Esophagus muscularis mucosa (tissue), 4 donors: ENCODE results near the gene PISD. TPM values are rescaled to one million over a fixed set of nuclear protein-coding genes. Genes with fewer than 3 reads are reported as not detected.
"Not testable (repeated sequence)": the region's sequence is repeated elsewhere in the genome, so short reads cannot be mapped to it uniquely, and the experiment has no call there.

Experiments
- DNase-seq: peaks from one replicate; pipeline ENCODE4 v3.0.0-alpha.2; 2017; ENCODE audit errors: extremely low spot score
- H3K27ac ChIP-seq, 4 donors: fragments of 200-600 bp; sonication (generic); replicated peaks in 1 of 4; 1 replicate in 3 of 4; 2 replicates in 1 of 4; pipeline ENCODE4 v1.5.1; 2016 to 2019; ENCODE audit warnings: mild to moderate bottlenecking in 1 of 4
- H3K27me3 ChIP-seq, 4 donors: fragments of 200-600 bp; sonication (generic); one replicate each; pipeline versions ENCODE4 v1.5.1 to v1.6.0; 2016 to 2019
- H3K36me3 ChIP-seq, 4 donors: fragments of 200-600 bp; sonication (generic); one replicate each; pipeline ENCODE4 v1.5.1; 2016 to 2019
- H3K4me1 ChIP-seq, 4 donors: fragments of 200-600 bp; sonication (generic); one replicate each; pipeline ENCODE4 v1.5.1; 2016 to 2019
- H3K4me3 ChIP-seq, 4 donors: fragments of 200-600 bp; sonication (generic); 1 replicate in 2 of 4; 2 replicates in 2 of 4; pipeline ENCODE4 v1.5.1; 2016 to 2019; ENCODE audit warnings: mild to moderate bottlenecking in 4 of 4, moderate library complexity in 1 of 4
- H3K9me3 ChIP-seq, 4 donors: fragments of 200-600 bp; sonication (generic); 1 replicate in 3 of 4; 2 replicates in 1 of 4; pipeline ENCODE4 v1.5.1; 2016 to 2019
- CTCF ChIP-seq, 3 experiments: fragments of 200-600 bp in 2 of 3; fragments of 450-650 bp in 1 of 3; sonication (generic) in 2 of 3; IDR thresholded peaks; one replicate each; pipeline ENCODE4 v1.5.1; 2017 to 2019; ENCODE audit warnings: antibody characterized with exemption in 3 of 3, mild to moderate bottlenecking in 2 of 3, moderate library complexity in 1 of 3
- EP300 ChIP-seq: sonication (generic); formaldehyde crosslinking; IDR thresholded peaks from one replicate; pipeline ENCODE4 v1.6.1; 2017; ENCODE audit warnings: antibody characterized with exemption
- POLR2A ChIP-seq: fragments of 450-650 bp; IDR thresholded peaks from one replicate; pipeline ENCODE4 v1.6.1; 2017; ENCODE audit warnings: antibody characterized with exemption, moderate library complexity, mild to moderate bottlenecking, low read depth
- POLR2AphosphoS5 ChIP-seq, 2 donors: sonication (generic); formaldehyde crosslinking; IDR thresholded peaks; one replicate each; pipeline ENCODE4 v1.6.1; 2017; ENCODE audit warnings: antibody characterized with exemption in 2 of 2
- WGBS: methylation state at CpG from one replicate; pipeline ENCODE4 v1.1.5; 2018; 5-methylcytosine and 5-hydroxymethylcytosine counted together
- intact Hi-C: fragments of 100-400 bp; cut with DNase I; formaldehyde crosslinking; loops from one replicate; pipeline ENCODE4 v1.15.1; 2023
- total RNA-seq, 4 donors: library from RNA; depleted of rRNA; stranded (reverse); fragments of >200 nt; gene quantifications; one replicate each; pipeline versions ENCODE4 v1.1.0 to v1.2.1, GENCODE V29; 2016

Gene PISD
- total RNA-seq, 4 donors from 2014 or later, result 14.1 to 40.1 (median 26.2) TPM

GRCh38 chr22:31603081-31603525 lies 58.9 kb downstream of the PISD start:
- Histone ChIP-seq H3K4me1 (peaks cover 0 to 16% (median 13%) of the 10 kb centered on the region in 4 donors), H3K27me3 (no peaks in the 10 kb centered on the region), H3K27ac (peak overlapping the region; percentile 65 to 76 (median 72)), H3K9me3 (no peaks in the 10 kb centered on the region), H3K36me3 (peaks cover 0 to 34% (median 13%) of the 10 kb centered on the region in 4 donors), H3K4me3 (no peak overlapping the region)
- TF ChIP-seq POLR2AphosphoS5 (IDR thresholded peaks at IDR 0.05) (no peak), CTCF (IDR thresholded peaks at IDR 0.05) (no peak), POLR2A (no peak), EP300 (no peak)
- WGBS, result 88% methylated on average over 10 of the region's 10 CpGs
- no peak for DNase-seq
- intact Hi-C loops, result no loop called here

DNA sequence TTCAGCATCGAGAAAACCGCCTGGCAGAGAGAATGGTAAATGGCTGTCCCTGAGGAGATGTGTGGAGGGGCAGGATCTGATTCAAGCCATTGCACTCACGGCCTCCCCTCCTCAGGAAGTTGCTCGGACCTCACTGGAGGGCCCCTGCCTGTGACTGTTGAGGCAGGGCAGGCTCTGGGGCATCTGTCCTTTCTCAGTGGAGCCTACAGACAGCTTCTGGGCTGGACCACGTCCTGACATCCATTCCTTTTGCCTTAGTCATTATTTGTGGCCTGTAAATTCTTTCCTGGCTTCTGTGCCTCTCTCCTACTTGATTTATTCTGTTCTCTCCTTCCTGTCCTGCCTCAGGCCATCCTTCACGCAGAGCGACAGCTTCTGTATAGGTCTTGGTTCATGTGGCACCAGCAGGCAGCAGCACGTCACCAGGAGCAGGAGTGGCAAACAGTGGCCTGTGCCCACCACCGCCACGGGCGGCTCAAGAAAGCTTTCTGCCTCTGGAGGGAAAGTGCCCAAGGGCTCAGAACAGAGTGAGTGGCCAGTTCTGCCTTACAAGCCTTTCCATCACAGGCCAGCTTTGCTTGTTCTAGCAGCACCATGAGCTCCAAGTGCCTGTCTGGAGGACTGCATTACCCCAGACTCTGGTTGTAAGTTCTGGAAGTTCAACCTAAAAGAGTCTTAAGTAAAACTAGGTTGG lies 59.6 kb downstream of the PISD start:
- Histone ChIP-seq H3K27ac (peak overlapping the region; percentile 65 to 76 (median 72)), H3K9me3 (no peaks in the 10 kb centered on the region), H3K4me1 (peaks cover 0 to 16% (median 13%) of the 10 kb centered on the region in 4 donors), H3K27me3 (no peaks in the 10 kb centered on the region), H3K36me3 (peaks cover 0 to 30% (median 10%) of the 10 kb centered on the region in 4 donors), H3K4me3 (no peak overlapping the region)
- intact Hi-C loops, result no loop called here
- 62% methylated on average over 11 of the region's 11 CpGs for WGBS
- no peak for DNase-seq
- TF ChIP-seq POLR2AphosphoS5 (IDR thresholded peaks at IDR 0.05) (peak; percentile 59 to 84), EP300 (no peak), CTCF (IDR thresholded peaks at IDR 0.05) (no peak)

GRCh38 chr22:31595271-31595670 lies 66.7 kb downstream of the PISD start:
- intact Hi-C loops, result no loop called here
- H3K9me3 ChIP-seq, result no peaks in the 10 kb centered on the region
- 98% methylated on average over 2 of the region's 2 CpGs for WGBS
- H3K4me1 ChIP-seq, result no peaks in the 10 kb centered on the region
- H3K27ac ChIP-seq, result no peak overlapping the region
- no peak for TF ChIP-seq POLR2AphosphoS5 (IDR thresholded peaks at IDR 0.05)
- TF ChIP-seq POLR2A, result no peak
- no peak for TF ChIP-seq EP300
- H3K4me3 ChIP-seq, result no peak overlapping the region
- no peaks in the 10 kb centered on the region for H3K27me3 ChIP-seq
- DNase-seq, result no peak
- no peaks in the 10 kb centered on the region for H3K36me3 ChIP-seq

GRCh38 chr22:31590161-31590560 lies 71.9 kb downstream of the PISD start:
- H3K9me3 ChIP-seq, H3K4me3 ChIP-seq, intact Hi-C loops, H3K27me3 ChIP-seq, H3K4me1 ChIP-seq, H3K27ac ChIP-seq, DNase-seq: not testable (repeated sequence)
- no CpG with 5 or more reads among the region's 2 CpGs for WGBS
- peaks cover 14 to 39% (median 22%) of the 10 kb centered on the region in 4 donors for H3K36me3 ChIP-seq

- no peak overlapping the region for H3K27ac ChIP-seq
- no peak for TF ChIP-seq EP300
- no peak for TF ChIP-seq POLR2A
- TF ChIP-seq CTCF (IDR thresholded peaks at IDR 0.05), result no peak
- TF ChIP-seq POLR2AphosphoS5 (IDR thresholded peaks at IDR 0.05), result no peak
- no peak for DNase-seq
- H3K27me3 ChIP-seq, result no peaks in the 10 kb centered on the region
- no peaks in the 10 kb centered on the region for H3K9me3 ChIP-seq
- intact Hi-C loops, result no loop called here
- 73% methylated on average over 6 of the region's 6 CpGs for WGBS
- no peak overlapping the region for H3K4me3 ChIP-seq
- no peaks in the 10 kb centered on the region for H3K4me1 ChIP-seq
- peaks cover 18 to 49% (median 28%) of the 10 kb centered on the region in 4 donors for H3K36me3 ChIP-seq
These were observed 72.9 kb downstream of the PISD start for GRCh38 chr22:31588970-31589675.
